DMS114 treated with DMSO at 0.1 percent for 48 hours (cell line): ENCODE measurements around the gene MARCHF4.

ENCODE experiments used
- DNase-seq: peaks from one replicate; lab custom pipeline; 2025; ENCODE audit not compliant: unreplicated experiment; lab: John Stamatoyannopoulos, UW

The MARCHF4 gene

DNA sequence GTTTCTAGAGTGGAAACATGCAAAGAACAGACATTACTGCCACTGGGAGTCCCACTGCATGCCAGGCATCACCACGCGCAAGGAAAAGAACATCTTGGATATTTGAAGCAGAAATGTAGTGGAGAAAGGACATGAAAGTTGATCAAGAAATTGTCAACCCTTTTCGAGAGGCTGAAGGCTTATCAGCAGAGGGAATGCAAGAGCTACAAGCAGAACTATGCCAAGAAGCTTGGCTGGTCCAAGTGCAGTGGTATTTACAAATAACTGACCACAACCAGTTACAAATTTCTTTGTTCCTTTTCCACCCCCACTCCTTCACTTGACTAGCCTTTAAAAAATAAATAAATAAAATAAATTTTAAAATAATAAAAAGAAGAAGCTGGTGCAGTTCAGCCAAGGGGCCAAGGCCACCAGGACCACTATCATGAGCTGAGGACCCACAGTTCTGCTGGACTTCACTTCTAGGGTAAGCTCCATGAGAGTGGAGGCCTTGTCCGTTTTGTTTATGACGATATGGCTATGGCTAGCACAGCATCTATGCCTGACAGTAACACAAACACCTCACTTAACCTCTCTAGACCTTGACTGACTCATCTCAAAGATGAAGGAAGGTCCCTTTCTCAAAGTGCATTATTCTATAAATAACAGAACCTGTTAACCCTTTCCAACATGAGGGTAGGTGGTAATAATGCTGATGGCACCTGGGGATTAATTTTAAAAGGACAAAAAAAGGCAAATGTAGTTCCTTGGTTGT is 20.9 kb downstream of the MARCHF4 start:
- DNase-seq, result no peak

DNA sequence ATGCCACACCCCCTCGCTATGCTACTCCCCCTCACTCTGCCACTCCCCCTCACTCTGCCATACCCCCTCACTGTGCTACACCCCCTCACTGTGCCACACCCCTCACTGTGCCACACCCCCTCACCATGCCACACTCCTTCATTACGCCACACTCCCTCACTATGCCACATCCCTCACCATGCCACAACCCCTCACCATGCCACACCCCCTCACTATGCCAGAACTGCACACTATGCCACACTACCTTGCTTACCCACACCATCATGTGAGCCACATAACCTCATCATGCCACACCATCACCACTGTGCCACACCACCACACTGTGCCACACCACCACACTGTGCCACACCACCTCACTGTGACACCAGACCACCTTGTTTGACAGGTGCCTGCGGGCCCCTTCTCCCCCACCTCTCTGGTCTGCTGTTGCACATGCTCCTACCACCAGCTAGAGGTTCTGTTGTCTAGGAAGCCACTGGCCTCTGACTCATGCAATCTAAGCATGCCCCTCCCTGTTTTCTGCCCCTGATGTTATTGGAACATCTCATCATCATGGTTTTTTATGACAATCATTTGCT is 22.0 kb downstream of the MARCHF4 start:
- no peak for DNase-seq

GRCh38 chr2:216349366-216349765 is 22.9 kb downstream of the MARCHF4 start:
- no peak for DNase-seq

GRCh38 chr2:216348756-216349308 is 23.5 kb downstream of the MARCHF4 start:
- DNase-seq, result no peak

- no peak for DNase-seq
These were observed 25.5 kb downstream of the MARCHF4 start for GRCh38 chr2:216346781-216347180.

GRCh38 chr2:216345846-216346245 is 26.4 kb downstream of the MARCHF4 start:
- DNase-seq, result no peak

- DNase-seq, result no peak
These were observed 27.4 kb downstream of the MARCHF4 start for GRCh38 chr2:216344950-216345300.

DNA sequence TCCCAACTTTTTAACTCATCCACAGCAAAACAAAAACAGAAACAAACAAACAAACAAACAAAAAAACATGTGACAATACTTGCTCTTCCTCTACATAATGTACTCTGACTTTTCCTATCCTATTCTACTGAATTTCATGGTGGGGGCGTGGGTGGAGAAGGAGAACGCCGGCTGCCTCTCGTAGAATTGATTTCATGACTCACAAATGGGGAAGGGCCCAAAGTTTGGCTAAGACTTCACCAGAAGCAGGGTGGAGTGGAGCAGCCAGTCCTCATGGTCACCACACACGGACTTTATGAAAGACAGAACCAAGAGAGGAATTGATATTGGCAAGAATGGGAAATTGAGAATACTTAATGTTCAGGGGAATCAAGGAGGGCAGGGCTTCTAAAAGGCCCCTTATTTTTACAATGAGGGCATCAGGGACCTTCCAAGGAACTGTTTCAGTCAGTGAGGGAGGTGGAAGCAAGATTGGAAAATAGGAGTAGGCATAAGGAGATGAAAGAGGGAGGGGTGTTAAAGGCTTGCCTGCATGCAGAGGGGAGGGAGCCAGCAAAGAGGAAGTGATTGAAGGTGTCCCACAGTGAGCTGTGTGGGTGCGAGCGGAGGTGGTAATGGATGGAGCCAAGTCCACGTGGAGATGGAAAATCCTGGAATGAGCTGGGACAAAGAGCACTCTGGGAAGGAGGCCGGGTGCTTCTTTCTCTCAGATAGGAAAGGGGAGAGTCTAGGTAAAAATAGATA is 27.9 kb downstream of the MARCHF4 start:
- DNase-seq, result no peak

- no peak for DNase-seq
These were observed 28.9 kb downstream of the MARCHF4 start for GRCh38 chr2:216343221-216343980.

DNA sequence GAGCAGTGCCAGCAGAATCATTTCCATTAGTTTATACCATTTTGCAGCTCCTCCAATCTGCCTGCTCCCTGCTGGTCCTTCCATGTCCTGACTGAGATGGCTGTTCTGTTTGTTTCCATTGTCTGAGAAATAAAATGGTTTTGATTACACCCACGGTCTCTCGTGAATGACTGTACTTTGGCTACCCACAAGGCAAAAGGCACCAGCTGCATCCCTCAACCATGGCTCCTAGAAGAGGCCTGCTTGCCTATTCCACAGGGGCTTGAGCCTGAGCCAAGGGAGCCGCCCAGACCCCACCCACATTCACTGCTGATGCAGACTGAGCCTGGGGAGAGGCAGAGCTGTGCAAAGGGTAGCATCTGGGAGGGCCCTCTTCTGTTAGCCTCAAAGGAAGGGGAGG is 31.2 kb downstream of the MARCHF4 start:
- DNase-seq, result no peak

GRCh38 chr2:216340280-216340631 is 32.0 kb downstream of the MARCHF4 start:
- DNase-seq, result no peak

- no peak for DNase-seq
These were observed 32.6 kb downstream of the MARCHF4 start for GRCh38 chr2:216339456-216340279.

GRCh38 chr2:216335252-216335651 is 37.0 kb downstream of the MARCHF4 start:
- DNase-seq, result no peak

DNA sequence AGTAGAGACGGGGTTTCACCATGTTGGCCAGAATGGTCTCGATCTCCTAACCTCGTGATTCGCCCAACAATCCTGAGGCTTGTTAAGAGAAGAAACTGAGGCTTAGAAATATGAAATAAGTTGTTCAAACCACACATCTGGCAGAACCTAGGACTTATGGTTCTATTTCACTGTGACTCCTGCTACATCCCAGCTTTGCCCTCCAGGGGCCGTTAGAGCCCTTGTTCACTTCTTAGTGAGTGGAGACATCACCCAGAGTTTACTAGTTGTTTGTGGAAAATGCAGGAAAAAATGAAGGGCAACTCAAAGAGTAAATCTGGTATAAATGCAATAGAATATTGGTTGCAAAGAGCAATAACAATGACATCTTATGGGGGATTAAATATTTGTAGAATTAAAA is 43.9 kb downstream of the MARCHF4 start:
- DNase-seq, result no peak

GRCh38 chr2:216327447-216327935 is 44.8 kb downstream of the MARCHF4 start:
- DNase-seq, result no peak
